Testis (tissue), 3 donors: ENCODE measurements around the gene CFAP54. TPM values are rescaled to one million over a fixed set of nuclear protein-coding genes. Genes with fewer than 3 reads are reported as not detected.

ENCODE experiments used
- DNase-seq: peaks from one replicate; pipeline ENCODE4 v3.0.0-alpha.2; 2019
- H3K27ac ChIP-seq, 2 donors: fragments of 200-600 bp; sonication (generic); one replicate each; pipeline ENCODE4 v1.5.1; 2019
- H3K27me3 ChIP-seq: fragments of 200-600 bp; sonication (generic); one replicate; pipeline ENCODE4 v1.5.1; 2019
- H3K36me3 ChIP-seq: fragments of 200-600 bp; sonication (generic); one replicate; pipeline ENCODE4 v1.5.1; 2017; ENCODE audit warnings: low read depth; ENCODE audit errors: missing control alignments
- H3K4me1 ChIP-seq: fragments of 200-600 bp; sonication (generic); one replicate; pipeline ENCODE4 v1.5.1; 2019
- H3K4me3 ChIP-seq, 2 donors: fragments of 200-600 bp; sonication (generic); one replicate each; pipeline ENCODE4 v1.5.1; 2017 to 2019
- H3K9me3 ChIP-seq: fragments of 200-600 bp; sonication (generic); one replicate; pipeline ENCODE4 v1.5.1; 2017
- POLR2A ChIP-seq: fragments of 450-650 bp; IDR thresholded peaks from one replicate; pipeline ENCODE4 v1.6.1; 2017; ENCODE audit warnings: antibody characterized with exemption, mild to moderate bottlenecking, moderate library complexity
- WGBS, 2 donors: methylation state at CpG; one replicate each; pipeline ENCODE4 v1.1.5; 2018; 5-methylcytosine and 5-hydroxymethylcytosine counted together
- intact Hi-C: fragments of 100-400 bp; cut with DNase I; formaldehyde crosslinking; loops from one replicate; pipeline ENCODE4 v1.15.1; 2023; ENCODE audit warnings: low total_unique reads
- polyA plus RNA-seq: library from polyadenylated mRNA; stranded (reverse); fragments of 350-450 nt; fragmentation: Illumina TruSeq; extraction: RNeasy Lipid Tissue Mini Kit (QIAGEN cat#74804); gene quantifications from one replicate; pipeline ENCODE4 v1.2.3, GENCODE V29; 2014; ENCODE audit warnings: low read depth, low replicate concordance; ENCODE audit not compliant: insufficient read depth
- total RNA-seq, 2 donors: library from RNA; depleted of rRNA; stranded (reverse); fragments of >200 nt; gene quantifications; one replicate each; pipeline ENCODE4 v1.2.3, GENCODE V29; 2016
- TF ChIP-seq, protein P1 (sequence below), 3 experiments: fragments of 450-650 bp in 2 of 3; fragments of 200-600 bp in 1 of 3; sonication (generic) in 1 of 3; IDR thresholded peaks; one replicate each; pipeline ENCODE4 v1.5.1; 2016 to 2019; ENCODE audit warnings: antibody characterized with exemption in 3 of 3, mild to moderate bottlenecking in 2 of 3, moderate library complexity in 1 of 3

The CFAP54 gene
- total and polyA plus RNA-seq, 3 donors from 2014 or later = 8.4 to 36.9 (median 14.4) TPM

DNA sequence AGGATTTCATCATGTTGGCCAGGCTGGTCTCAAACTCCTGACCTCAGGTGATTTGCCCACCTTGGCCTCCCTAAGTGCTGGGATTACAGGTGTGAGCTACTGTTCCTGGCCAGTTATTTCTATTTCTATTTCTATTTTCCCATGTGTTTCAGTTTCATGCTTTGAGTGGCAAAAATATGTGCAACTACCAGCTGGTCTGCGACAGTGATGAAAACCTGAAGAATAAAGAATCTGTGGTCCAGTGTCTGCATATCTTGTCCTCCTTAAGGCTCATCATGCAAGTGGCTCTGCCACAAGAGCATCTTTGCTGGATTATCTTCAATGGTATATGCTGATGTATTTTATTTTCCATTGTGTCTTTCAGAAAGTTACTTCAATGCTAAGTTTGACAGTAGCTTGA lies 17.4 kb downstream of the CFAP54 start:
- WGBS, 2 donors = 91 to 100% methylated on average over 1 of the region's 1 CpG
- Histone ChIP-seq H3K4me3 (no peak overlapping the region), H3K9me3 (no peaks in the 10 kb centered on the region), H3K36me3 (no peaks in the 10 kb centered on the region), H3K27me3 (no peaks in the 10 kb centered on the region), H3K27ac (no peak overlapping the region), H3K4me1 (no peaks in the 10 kb centered on the region)
- DNase-seq = no peak
- TF ChIP-seq, protein P1, sequence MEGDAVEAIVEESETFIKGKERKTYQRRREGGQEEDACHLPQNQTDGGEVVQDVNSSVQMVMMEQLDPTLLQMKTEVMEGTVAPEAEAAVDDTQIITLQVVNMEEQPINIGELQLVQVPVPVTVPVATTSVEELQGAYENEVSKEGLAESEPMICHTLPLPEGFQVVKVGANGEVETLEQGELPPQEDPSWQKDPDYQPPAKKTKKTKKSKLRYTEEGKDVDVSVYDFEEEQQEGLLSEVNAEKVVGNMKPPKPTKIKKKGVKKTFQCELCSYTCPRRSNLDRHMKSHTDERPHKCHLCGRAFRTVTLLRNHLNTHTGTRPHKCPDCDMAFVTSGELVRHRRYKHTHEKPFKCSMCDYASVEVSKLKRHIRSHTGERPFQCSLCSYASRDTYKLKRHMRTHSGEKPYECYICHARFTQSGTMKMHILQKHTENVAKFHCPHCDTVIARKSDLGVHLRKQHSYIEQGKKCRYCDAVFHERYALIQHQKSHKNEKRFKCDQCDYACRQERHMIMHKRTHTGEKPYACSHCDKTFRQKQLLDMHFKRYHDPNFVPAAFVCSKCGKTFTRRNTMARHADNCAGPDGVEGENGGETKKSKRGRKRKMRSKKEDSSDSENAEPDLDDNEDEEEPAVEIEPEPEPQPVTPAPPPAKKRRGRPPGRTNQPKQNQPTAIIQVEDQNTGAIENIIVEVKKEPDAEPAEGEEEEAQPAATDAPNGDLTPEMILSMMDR (IDR thresholded peaks at IDR 0.05) = no peak
- no peak for TF ChIP-seq POLR2A
- intact Hi-C loops = no loop called here

DNA sequence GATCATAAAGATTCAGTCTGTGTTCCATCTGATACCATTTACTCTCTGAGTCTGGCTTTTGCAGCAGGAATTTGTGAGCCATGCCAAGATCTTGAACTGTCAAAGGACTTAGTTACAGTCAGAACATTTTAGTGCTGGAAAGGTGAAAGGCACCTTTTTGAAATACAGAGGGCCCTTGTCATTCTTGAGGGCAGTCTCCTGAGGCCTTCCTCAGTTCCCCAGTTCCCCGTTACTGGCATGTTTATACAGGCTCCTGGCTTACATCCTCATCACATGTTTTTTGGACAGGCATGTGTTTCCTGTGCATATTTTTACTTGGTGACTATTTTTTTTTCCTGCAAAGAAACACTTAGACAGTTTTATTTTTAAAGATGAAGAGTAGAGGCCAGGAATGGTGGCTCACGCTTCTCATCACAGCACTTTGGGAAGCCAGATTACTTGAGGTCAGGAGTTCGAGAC lies 21.0 kb downstream of the CFAP54 start:
- no peaks in the 10 kb centered on the region for H3K27me3 ChIP-seq
- no peak overlapping the region for H3K27ac ChIP-seq
- no peaks in the 10 kb centered on the region for H3K9me3 ChIP-seq
- DNase-seq = no peak
- H3K36me3 ChIP-seq = no peaks in the 10 kb centered on the region
- no peak for TF ChIP-seq POLR2A
- TF ChIP-seq, protein P1 (IDR thresholded peaks at IDR 0.05) = no peak
- H3K4me3 ChIP-seq = no peak overlapping the region
- WGBS, 2 donors = 74 to 78% methylated on average over 3 of the region's 3 CpGs
- intact Hi-C loops = loop anchor here (10.0 kb wide), 1 partner anchor 446 kb away; no protein-coding TSS in a partner anchor
- no peaks in the 10 kb centered on the region for H3K4me1 ChIP-seq

DNA sequence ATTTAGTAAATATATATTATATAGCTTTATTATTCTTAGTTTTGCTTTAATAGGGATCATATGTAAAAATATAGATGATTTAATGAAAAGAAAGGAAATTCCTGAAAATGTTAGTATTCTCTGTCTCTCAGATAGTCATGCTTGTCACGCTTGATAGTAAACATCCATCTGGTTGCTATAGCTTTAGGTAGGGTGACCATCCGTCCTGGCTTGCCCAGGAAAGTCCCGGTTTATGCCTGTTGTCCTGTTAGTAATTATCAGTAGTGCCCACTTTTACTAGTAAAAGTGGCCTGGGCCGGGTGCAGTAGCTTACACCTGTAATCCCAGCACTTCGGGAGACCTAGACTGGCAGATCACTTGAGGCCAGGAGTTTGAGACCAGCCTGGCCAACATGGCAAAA lies 23.8 kb downstream of the CFAP54 start:
- Histone ChIP-seq H3K4me3 (no peak overlapping the region), H3K9me3 (no peaks in the 10 kb centered on the region), H3K27me3 (no peaks in the 10 kb centered on the region), H3K36me3 (no peaks in the 10 kb centered on the region), H3K27ac (no peak overlapping the region), H3K4me1 (no peaks in the 10 kb centered on the region)
- TF ChIP-seq POLR2A = no peak
- intact Hi-C loops = loop anchor here (10.0 kb wide), 1 partner anchor 448 kb away; no protein-coding TSS in a partner anchor
- no peak for DNase-seq
- 92 to 96% methylated on average over 5 of the region's 5 CpGs for WGBS, 2 donors

DNA sequence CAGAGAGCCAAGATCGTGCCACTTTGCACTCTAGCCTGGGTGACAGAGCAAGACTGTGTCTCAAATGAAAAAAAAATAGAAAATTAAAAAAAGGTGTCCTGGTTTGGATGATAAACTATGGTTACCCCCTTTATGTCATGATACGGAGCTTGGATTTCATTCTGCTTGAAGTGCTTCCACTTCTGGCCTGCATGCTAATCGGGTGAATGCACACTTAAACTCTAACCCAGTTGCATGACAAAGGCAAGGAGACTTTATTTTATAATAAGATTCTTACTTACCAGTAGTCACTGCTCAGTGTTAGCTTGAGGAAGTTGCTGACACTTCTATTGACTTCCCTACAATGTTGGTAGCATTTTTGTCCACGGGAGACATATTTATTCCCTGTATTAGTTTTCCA lies 24.3 kb downstream of the CFAP54 start:
- no peaks in the 10 kb centered on the region for H3K4me1 ChIP-seq
- intact Hi-C loops = loop anchor here (10.0 kb wide), 1 partner anchor 449 kb away; no protein-coding TSS in a partner anchor
- 78 to 91% methylated on average over 4 of the region's 4 CpGs for WGBS, 2 donors

DNA sequence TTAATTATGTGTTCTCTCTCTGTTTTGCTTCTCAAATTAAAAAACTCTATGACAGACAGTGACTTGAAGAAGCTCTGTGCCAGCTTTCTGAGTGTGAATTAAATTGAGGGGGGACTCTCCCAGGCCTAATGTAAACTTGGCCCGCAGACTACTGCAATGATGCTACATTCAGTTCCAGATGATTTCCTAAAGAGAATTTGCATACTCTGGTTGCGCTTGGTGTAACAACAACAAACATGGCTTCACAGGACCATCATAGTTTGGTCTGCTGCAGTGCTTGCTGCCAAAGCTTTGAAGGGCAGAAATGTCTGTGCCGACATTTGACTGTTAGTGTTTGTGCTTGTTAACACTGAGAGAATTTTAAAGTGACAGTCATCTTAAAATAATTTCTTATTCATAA lies 25.0 kb downstream of the CFAP54 start:
- TF ChIP-seq, protein P1 (IDR thresholded peaks at IDR 0.05) = no peak
- no peak for TF ChIP-seq POLR2A
- H3K27me3 ChIP-seq = no peaks in the 10 kb centered on the region
- H3K36me3 ChIP-seq = no peaks in the 10 kb centered on the region
- no peaks in the 10 kb centered on the region for H3K9me3 ChIP-seq
- no peaks in the 10 kb centered on the region for H3K4me1 ChIP-seq
- no peak overlapping the region for H3K4me3 ChIP-seq
- intact Hi-C loops = loop anchor here (10.0 kb wide), 1 partner anchor 450 kb away; no protein-coding TSS in a partner anchor
- no peak for DNase-seq
- 65 to 70% methylated on average over 3 of the region's 3 CpGs for WGBS, 2 donors
- H3K27ac ChIP-seq = no peak overlapping the region

More for the DNA sequence above, 24.3 kb downstream of the CFAP54 start:
- no peaks in the 10 kb centered on the region for H3K36me3 ChIP-seq
- no peak overlapping the region for H3K27ac ChIP-seq
- DNase-seq = no peak
- TF ChIP-seq, protein P1 (IDR thresholded peaks at IDR 0.05) = no peak
- no peak for TF ChIP-seq POLR2A
- H3K27me3 ChIP-seq = no peaks in the 10 kb centered on the region
- H3K4me3 ChIP-seq = no peak overlapping the region
- H3K9me3 ChIP-seq = no peaks in the 10 kb centered on the region
